Bronchial epithelial cell (primary cell): ENCODE measurements around the gene NR2F1. TPM values are rescaled to one million over a fixed set of nuclear protein-coding genes. Genes with fewer than 3 reads are reported as not detected.
"Not testable (repeated sequence)": the region's sequence is repeated elsewhere in the genome, so short reads cannot be mapped to it uniquely, and the experiment has no call there.

ENCODE experiments used
- DNase-seq: peaks from one replicate; pipeline ENCODE4 v3.0.0-alpha.2; 2010; ENCODE audit warnings: low read depth
- FAIRE-seq: peaks from 2 replicates; lab custom pipeline; 2011; peaks lifted over from hg19 to GRCh38; lab: Jason Lieb, UNC
- H3K27me3 ChIP-seq: 2 replicates; pipeline ENCODE4 v1.5.1; 2011; ENCODE audit warnings: low read length; ENCODE audit not compliant: control insufficient read depth, insufficient read depth
- H3K36me3 ChIP-seq: 2 replicates; pipeline ENCODE4 v1.5.1; 2011; ENCODE audit warnings: low read length; ENCODE audit not compliant: control insufficient read depth, insufficient read depth
- H3K4me3 ChIP-seq: 2 replicates; pipeline ENCODE4 v1.5.1; 2011; ENCODE audit warnings: mild to moderate bottlenecking, low read depth, low read length, control low read depth
- total RNA-seq: library from RNA; depleted of rRNA; stranded (reverse); fragments of >200 nt; gene quantifications from 2 replicates; pipeline ENCODE4 v1.2.1, GENCODE V29; 2014
- TF ChIP-seq, protein P1 (sequence below): IDR thresholded peaks from 2 replicates; pipeline ENCODE4 v1.5.1; 2011; ENCODE audit warnings: mild to moderate bottlenecking, moderate library complexity, low read length, control low read depth, inconsistent platforms; ENCODE audit not compliant: insufficient read depth, severe bottlenecking

NR2F1 gene
- 1.6 TPM in 1 of 2 replicates, not detected in the other for total RNA-seq

DNA sequence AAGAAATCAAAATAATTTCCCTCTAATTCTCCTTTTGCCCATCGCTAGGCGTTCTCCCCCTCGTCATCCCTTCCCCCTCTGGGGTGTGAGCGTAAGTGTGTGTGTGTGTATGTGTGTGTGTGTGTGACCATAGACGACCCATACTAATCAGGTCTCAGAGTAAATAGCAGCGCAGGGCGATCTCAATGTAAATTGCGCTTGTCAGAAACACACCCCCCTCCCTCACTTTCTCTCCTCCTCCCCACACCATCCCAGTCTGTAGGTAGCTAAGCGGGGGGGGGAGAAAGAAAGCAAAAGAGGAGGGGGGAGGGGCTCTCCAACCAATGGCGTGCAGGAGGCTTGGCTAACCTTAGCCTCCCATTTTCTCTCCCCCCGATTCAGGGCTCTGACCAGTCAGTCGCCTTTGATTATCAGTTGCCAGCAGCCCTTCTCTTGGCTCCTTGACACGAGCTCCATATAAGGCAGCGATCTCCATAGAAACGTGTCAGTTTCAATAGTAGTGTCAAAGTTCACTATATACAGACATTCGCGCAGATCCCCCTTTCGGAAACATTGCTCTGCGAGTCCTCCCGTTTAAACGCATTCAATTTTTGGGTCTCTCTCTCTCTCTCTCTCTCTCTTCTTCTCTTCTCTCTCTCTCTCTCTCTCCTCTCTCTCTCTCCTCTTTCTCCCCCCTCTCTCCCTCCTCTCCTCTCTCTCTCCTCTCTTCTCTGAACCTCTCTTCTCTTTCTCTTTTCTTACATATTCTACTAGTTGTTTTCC is at the start of gene NR2F1:
TSS of gene NR2F1 (plus strand) at position 546 of the 762 bp plus-strand sequence. CDS start 1,802 bp downstream, outside the sequence.
- H3K4me3 ChIP-seq: peak within 1 kb of the TSS; percentile 44
- peak; percentile 29 for DNase-seq
- H3K36me3 ChIP-seq: no peaks in the 10 kb centered on the region
- TF ChIP-seq, protein P1, sequence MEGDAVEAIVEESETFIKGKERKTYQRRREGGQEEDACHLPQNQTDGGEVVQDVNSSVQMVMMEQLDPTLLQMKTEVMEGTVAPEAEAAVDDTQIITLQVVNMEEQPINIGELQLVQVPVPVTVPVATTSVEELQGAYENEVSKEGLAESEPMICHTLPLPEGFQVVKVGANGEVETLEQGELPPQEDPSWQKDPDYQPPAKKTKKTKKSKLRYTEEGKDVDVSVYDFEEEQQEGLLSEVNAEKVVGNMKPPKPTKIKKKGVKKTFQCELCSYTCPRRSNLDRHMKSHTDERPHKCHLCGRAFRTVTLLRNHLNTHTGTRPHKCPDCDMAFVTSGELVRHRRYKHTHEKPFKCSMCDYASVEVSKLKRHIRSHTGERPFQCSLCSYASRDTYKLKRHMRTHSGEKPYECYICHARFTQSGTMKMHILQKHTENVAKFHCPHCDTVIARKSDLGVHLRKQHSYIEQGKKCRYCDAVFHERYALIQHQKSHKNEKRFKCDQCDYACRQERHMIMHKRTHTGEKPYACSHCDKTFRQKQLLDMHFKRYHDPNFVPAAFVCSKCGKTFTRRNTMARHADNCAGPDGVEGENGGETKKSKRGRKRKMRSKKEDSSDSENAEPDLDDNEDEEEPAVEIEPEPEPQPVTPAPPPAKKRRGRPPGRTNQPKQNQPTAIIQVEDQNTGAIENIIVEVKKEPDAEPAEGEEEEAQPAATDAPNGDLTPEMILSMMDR: no peak
- H3K27me3 ChIP-seq: peaks cover 8% of the 10 kb centered on the region
- FAIRE-seq: no peak

DNA sequence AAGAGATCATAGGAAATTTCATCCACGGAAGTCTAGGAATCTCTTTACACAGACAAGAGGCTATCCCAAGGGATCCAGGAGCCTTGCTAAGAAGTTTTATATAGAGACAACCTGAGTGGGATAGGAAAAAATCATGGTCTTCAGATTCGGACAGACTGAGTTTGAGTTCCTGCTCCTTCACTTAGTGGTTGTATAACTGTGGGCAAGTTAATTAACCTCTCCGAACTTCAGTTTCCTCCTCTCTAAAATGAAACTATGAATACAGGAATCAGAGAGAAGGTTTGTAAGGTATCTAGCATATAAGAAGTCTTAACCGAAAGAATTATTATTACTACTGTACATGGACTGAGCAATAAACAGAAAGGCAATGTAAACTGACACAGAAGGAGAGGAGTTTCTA is 37.1 kb upstream of the NR2F1 start:
- DNase-seq: no peak
- TF ChIP-seq, protein P1: no peak
- Histone ChIP-seq H3K27me3 (no peaks in the 10 kb centered on the region), H3K4me3 (no peak overlapping the region), H3K36me3 (no peaks in the 10 kb centered on the region)
- no peak for FAIRE-seq

DNA sequence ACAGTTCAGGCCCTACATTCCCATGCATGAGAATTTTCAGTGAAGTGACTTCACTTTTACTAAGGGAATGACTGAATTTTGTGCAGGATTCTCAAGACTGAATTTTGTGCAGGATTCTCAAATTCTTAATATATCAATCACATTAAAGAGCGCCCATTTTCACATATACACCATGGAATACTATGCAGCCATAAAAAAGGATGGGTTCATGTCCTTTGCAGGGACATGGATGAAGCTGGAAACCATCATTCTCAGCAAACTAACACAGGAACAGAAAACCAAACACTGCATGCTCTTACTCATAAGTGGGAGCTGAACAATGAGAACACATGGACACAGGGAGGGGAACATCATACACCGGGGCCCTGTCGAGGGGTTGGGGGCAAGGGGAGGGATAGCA is 33.4 kb upstream of the NR2F1 start:
- not testable (repeated sequence) for H3K27me3 ChIP-seq, H3K4me3 ChIP-seq, DNase-seq, FAIRE-seq, H3K36me3 ChIP-seq

DNA sequence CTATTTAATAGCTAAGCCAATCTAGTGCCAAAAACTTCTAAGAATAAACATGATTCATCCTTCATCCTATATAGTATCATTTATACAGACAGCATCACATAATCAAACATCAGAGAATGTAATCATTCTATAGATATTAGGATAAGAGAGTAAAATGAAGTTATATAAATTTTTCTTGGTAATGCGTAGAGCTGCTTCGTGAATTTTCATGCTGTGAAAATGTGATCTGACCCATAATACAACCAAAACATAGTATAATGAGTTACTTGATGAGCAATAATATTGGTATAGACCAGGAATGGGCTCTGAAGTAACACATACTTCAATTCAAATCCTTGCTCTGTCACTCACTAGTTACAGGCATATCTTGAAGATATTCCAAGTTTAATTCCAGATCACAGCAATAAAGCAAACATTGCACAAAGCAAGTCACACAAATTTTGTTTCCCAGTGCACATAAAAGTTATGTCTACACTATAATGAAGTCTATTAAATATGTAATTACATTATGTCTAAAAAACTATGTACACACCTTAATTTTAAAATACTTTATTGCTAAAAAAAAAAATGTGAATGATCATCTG is 25.9 kb upstream of the NR2F1 start:
- Histone ChIP-seq H3K27me3 (no peaks in the 10 kb centered on the region), H3K4me3 (no peak overlapping the region), H3K36me3 (no peaks in the 10 kb centered on the region)
- no peak for FAIRE-seq
- TF ChIP-seq, protein P1: no peak
- no peak for DNase-seq

DNA sequence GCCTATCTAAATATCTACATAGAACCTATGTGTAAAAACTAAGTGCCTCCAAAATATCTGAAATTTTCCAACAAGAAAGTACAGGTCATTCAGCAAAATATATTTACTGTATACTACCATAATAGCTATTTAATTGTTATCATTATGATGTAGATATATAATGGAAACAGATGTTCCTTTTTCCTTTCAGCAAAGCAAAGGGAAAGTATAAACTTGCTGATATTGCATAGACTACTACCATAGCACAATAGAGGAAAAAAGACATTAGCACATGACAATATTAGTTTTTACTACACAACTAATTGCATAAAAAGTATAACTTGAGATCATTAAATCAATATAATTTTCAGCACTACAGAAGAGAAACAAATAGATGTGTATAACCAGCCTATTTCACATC is 16.9 kb upstream of the NR2F1 start:
- TF ChIP-seq, protein P1: no peak
- DNase-seq: no peak
- H3K36me3 ChIP-seq: no peaks in the 10 kb centered on the region
- no peaks in the 10 kb centered on the region for H3K27me3 ChIP-seq
- H3K4me3 ChIP-seq: no peak overlapping the region
- FAIRE-seq: no peak

DNA sequence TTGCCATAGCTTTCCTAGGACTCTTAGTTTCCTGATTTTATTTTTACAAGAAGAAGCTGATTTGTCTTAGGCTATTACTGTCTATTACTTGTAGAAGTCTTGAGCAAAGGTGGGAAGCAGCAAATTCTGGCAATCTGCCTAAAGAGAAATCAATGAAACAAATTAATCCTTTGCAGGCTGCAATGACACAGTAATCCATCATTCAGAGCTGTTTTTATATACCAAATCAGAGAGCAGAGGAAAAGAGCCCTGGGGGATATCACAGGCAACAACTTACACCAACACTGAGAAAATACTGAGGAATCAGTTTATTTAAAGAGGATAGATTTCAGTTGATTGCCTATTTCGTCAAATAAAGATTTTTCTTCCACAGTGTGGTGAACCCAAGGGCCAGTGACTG is 15.6 kb upstream of the NR2F1 start:
- TF ChIP-seq, protein P1: no peak
- Histone ChIP-seq H3K4me3 (no peak overlapping the region), H3K36me3 (no peaks in the 10 kb centered on the region), H3K27me3 (peaks cover 3% of the 10 kb centered on the region)
- DNase-seq: no peak
- FAIRE-seq: no peak
